ENCODE measurements around the gene CCSER2.
A peak's percentile ranks its signal among the peaks of the same experiment; 100 is the strongest.
"Not testable (repeated sequence)": the region's sequence is repeated elsewhere in the genome, so short reads cannot be mapped to it uniquely, and the experiment has no call there.

Gene CCSER2

GRCh38 chr10:84312816-84313215 lies 15.6 kb upstream of the CCSER2 start:
- TF ChIP-seq CTCF (conservative IDR thresholded peaks at IDR 0.05; ENCODE audit: low read depth, low read length) = no peak
- no peak overlapping the region for H3K4me3 ChIP-seq (ENCODE audit: low read depth, low read length)
- DNase-seq (ENCODE audit: low read depth) = no peak

DNA sequence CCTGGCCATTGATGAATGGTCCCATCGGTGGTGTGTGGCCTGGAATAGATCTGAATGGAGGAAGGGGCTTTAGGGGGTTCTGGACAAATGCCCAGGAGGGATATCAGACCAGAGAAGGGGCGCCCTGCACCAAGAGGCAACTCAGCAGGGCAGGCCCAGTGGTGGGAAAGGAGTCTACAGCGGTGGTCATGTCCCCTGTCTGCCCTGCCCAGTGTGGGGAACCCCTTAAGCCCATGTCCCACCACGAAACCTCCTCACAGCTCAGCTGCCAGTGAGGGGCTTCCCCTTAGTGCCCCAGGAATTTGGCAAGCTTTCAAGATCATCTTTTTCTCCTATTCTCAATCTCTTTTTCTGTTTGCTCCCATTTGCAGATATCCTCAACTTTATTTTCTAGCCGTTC lies 14.1 kb upstream of the CCSER2 start:
- no peak for TF ChIP-seq CTCF (conservative IDR thresholded peaks at IDR 0.05; ENCODE audit: low read depth, low read length)
- DNase-seq (ENCODE audit: low read depth) = no peak
- H3K4me3 ChIP-seq (ENCODE audit: low read depth, low read length) = no peak overlapping the region

DNA sequence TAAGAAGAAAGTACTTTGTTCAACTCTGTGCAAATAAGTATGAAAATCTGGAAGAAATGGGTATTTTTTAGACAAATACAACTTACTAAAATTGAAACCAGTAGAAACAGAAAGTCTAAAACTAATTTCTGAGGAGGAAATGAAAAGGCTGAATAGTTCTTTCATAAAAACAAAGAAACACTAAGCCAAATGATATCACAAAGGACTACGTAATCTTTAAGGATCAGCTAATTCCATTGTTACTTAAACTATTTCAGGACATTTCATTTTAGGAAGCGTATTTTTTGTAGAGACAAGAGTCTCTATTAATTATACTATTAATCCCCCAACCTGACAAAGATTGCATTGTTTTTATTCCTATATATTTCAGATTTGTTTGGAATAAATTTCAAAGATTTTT lies 11.2 kb upstream of the CCSER2 start:
- H3K4me3 ChIP-seq (ENCODE audit: low read depth, low read length) = no peak overlapping the region
- TF ChIP-seq CTCF (conservative IDR thresholded peaks at IDR 0.05; ENCODE audit: low read depth, low read length) = no peak
- no peak for DNase-seq (ENCODE audit: low read depth)

DNA sequence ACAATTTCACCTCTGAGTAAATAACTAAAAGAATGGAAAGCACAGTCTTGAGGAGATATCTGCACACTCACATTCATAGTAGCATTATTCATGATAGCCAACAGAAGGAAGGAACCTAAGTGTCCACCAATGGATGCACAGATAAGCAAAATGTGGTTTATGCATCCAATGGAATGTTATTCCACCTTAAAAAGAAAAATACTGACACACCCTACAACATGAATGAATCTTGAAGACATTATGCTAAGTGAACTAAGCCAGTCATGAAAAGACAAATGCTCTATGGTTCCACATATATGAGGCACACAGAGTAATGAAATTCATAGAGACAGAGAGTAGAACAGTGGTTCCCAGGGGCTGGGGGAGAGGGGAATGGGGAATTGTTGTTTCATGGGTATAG lies 6.5 kb upstream of the CCSER2 start:
- no peak for TF ChIP-seq CTCF (conservative IDR thresholded peaks at IDR 0.05; ENCODE audit: low read depth, low read length)
- H3K4me3 ChIP-seq (ENCODE audit: low read depth, low read length) = no peak overlapping the region
- DNase-seq (ENCODE audit: low read depth) = no peak

DNA sequence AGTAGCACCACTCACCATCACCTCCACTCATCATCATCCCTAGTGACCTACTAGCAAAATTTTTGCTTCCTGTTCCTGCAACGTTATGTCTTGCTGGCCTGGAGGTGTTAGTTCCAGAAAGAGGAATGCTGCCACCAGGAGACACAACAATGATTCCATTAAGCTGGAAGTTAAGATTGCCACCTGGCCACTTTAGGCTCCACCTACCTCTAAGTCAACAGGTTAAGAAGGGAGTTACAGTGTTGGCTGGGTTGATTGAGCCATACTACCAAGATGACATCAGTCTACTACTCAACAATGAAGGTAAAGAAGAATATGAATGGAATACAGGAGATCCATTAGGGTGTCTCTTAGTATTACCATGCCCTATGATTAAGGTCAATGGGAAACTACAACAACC lies 4.8 kb upstream of the CCSER2 start:
- DNase-seq (ENCODE audit: low read depth); H3K4me3 ChIP-seq (ENCODE audit: low read depth, low read length): not testable (repeated sequence)

DNA sequence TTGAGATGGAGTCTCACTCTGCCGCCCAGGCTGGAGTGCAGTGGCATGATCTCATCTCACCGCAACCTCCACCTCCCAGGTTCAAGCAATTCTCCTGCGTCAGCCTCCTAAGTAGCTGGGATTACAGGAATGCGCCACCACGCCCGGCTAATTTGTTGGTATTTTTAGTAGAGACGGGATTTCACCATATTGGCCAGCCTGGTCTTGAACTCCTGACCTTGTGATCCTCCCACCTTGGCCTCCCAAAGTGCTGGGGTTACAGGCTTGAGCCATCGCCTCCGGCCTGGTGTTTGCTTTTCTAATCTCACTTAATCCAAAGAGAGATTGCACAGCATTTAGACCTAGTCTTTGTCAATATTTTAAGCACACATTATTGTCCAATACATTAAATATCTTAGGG lies 1.4 kb upstream of the CCSER2 start:
- H3K4me3 ChIP-seq (ENCODE audit: low read depth, low read length); DNase-seq (ENCODE audit: low read depth): not testable (repeated sequence)

DNA sequence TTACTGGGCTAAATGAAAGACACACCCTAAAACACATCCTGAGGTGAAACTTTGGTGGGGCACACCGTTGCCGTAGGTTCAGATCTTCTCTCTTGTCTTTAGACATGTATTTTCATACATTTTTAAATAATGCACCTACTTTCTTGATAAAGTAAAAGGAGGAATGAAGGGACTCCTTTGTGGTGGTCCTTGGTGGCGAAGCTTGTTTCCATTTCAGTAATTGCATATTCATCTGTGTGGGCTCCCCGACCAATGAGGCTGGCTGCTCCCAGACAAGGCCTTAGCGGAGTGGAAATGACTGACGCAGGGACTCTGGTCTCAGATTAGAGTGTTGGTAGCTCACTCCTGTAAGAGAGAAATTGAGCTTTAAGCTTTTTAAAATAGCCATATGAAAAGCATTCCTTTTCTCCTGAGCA lies 815 bp downstream of the CCSER2 start:
- DNase-seq (ENCODE audit: low read depth) = peak; percentile 67
- peak overlapping the region; percentile 74 for H3K4me3 ChIP-seq (ENCODE audit: low read depth, low read length)
- no peak for TF ChIP-seq CTCF (conservative IDR thresholded peaks at IDR 0.05; ENCODE audit: low read depth, low read length)

- peak overlapping the region; percentile 74 for H3K4me3 ChIP-seq (ENCODE audit: low read depth, low read length)
- no peak for TF ChIP-seq CTCF (conservative IDR thresholded peaks at IDR 0.05; ENCODE audit: low read depth, low read length)
- no peak for DNase-seq (ENCODE audit: low read depth)
Observed at GRCh38 chr10:84329986-84330651, 1.7 kb downstream of the CCSER2 start.

Data from choroid plexus epithelial cell (primary cell).